Smooth muscle cell (in vitro differentiated cells): ENCODE results near the gene RTN4RL1. TPM values are rescaled to one million over a fixed set of nuclear protein-coding genes. Genes with fewer than 3 reads are reported as not detected.

ENCODE experiments used
- DNase-seq: peaks from one replicate; lab custom pipeline; 2025; ENCODE audit not compliant: unreplicated experiment; lab: John Stamatoyannopoulos, UW
- H2AFZ ChIP-seq: fragments of 200-600 bp; sonication (generic); 2 replicates; pipeline ENCODE4 v1.6.0; 2016; ENCODE audit warnings: antibody characterized with exemption, low read depth, mild to moderate bottlenecking
- H3F3A ChIP-seq: fragments of 200-600 bp; sonication (generic); 2 replicates; pipeline ENCODE4 v1.6.0; 2017; ENCODE audit warnings: antibody characterized with exemption, low read depth
- H3K27ac ChIP-seq: fragments of 200-600 bp; sonication (generic); 2 replicates; pipeline ENCODE4 v1.5.1; 2016; ENCODE audit warnings: low read depth, mild to moderate bottlenecking
- H3K27me3 ChIP-seq: fragments of 200-600 bp; sonication (generic); 2 replicates; pipeline ENCODE4 v1.6.1; 2016; ENCODE audit warnings: low read depth, mild to moderate bottlenecking
- H3K36me3 ChIP-seq: fragments of 200-600 bp; sonication (generic); 2 replicates; pipeline ENCODE4 v1.5.1; 2016; ENCODE audit warnings: low read depth
- H3K4me1 ChIP-seq: fragments of 200-600 bp; sonication (generic); 2 replicates; pipeline ENCODE4 v1.5.1; 2016; ENCODE audit warnings: low read depth
- H3K4me2 ChIP-seq: fragments of 200-600 bp; sonication (generic); 2 replicates; pipeline ENCODE4 v1.6.0; 2016; ENCODE audit warnings: mild to moderate bottlenecking
- H3K4me3 ChIP-seq: fragments of 200-600 bp; sonication (generic); 2 replicates; pipeline ENCODE4 v1.5.1; 2016; ENCODE audit warnings: mild to moderate bottlenecking
- H3K79me2 ChIP-seq: fragments of 200-600 bp; sonication (generic); 2 replicates; pipeline ENCODE4 v1.6.0; 2016; ENCODE audit warnings: low read depth, mild to moderate bottlenecking
- H3K9ac ChIP-seq: fragments of 200-600 bp; sonication (generic); 2 replicates; pipeline ENCODE4 v1.6.0; 2016; ENCODE audit warnings: low read depth
- H3K9me3 ChIP-seq: fragments of 200-600 bp; sonication (generic); replicated peaks from 2 replicates; pipeline ENCODE4 v1.5.1; 2016; ENCODE audit warnings: low read depth
- H4K20me1 ChIP-seq: fragments of 200-600 bp; sonication (generic); 2 replicates; pipeline ENCODE4 v1.6.0; 2016; ENCODE audit warnings: low read depth
- CTCF ChIP-seq: fragments of 200-600 bp; sonication (generic); IDR thresholded peaks from 2 replicates; pipeline ENCODE4 v1.5.1; 2017; ENCODE audit warnings: borderline replicate concordance, mild to moderate bottlenecking, antibody characterized with exemption; ENCODE audit not compliant: insufficient read depth, poor library complexity, severe bottlenecking
- WGBS: methylation state at CpG from one replicate; pipeline ENCODE4 v1.1.7; 2016; ENCODE audit warnings: low lambda C conversion rate; 5-methylcytosine and 5-hydroxymethylcytosine counted together
- polyA plus RNA-seq: library from polyadenylated mRNA; unstranded; fragments of >200 nt; fragmentation: Nextera tagmentation; extraction: Ambion mirVana; gene quantifications from 2 replicates; pipeline ENCODE4 v1.2.1, GENCODE V29; 2016
- total RNA-seq: library from RNA; depleted of rRNA; stranded (reverse); fragments of >200 nt; gene quantifications from 2 replicates; pipeline ENCODE4 v1.2.3, GENCODE V29; 2014

RTN4RL1 gene
- total and polyA plus RNA-seq, 2 experiments from 2014 or later = not detected

DNA sequence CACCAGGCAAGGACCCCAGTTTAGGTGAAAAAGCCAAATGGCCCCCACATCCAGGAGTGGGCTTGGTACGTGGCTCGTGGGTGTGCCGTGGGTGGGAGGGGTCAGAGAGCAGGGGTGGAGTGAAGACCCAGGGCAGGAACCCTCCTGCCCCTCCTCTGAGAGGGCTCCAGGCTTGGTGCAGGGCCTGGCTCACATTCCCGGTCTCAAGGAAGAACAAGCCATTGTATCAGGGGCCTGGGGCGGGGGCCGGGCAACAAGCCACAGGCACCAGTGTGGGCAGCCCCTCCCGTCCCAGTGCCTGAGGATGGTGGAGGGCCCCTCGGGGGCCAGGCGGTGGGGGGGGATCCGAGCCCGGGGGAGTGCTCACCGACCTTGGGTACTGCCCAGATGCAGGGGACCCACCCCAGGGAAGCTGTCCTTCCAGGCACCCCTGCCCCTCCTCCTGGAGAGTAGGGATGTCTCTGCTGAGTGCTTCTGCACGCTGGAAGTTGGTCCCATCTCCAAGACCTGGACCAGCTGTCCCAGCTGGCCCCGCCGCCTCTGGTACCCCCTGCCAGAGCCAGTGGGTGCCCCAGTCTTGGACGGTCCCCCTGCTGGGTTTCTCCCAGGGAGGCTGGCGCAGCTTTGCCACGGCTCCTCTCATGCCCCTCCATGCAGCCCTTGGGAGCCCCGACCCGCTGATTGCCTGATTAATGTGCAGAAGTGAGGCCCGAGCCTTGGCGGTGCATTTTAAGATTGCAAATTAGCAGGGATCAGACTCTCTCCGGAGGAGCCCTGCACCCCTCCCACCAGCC is 83.7 kb downstream of the RTN4RL1 start:
- H4K20me1 ChIP-seq = no peaks in the 10 kb centered on the region
- no peaks in the 10 kb centered on the region for H3F3A ChIP-seq
- H3K4me2 ChIP-seq = no peak overlapping the region
- no peak for TF ChIP-seq CTCF
- no peak overlapping the region for H3K4me3 ChIP-seq
- no peak overlapping the region for H3K27ac ChIP-seq
- no peaks in the 10 kb centered on the region for H3K9me3 ChIP-seq
- H3K27me3 ChIP-seq = no peaks in the 10 kb centered on the region
- no peaks in the 10 kb centered on the region for H3K36me3 ChIP-seq
- no peak overlapping the region for H3K9ac ChIP-seq
- peaks cover 8% of the 10 kb centered on the region for H3K4me1 ChIP-seq
- 89% methylated on average over 14 of the region's 23 CpGs for WGBS
- no peaks in the 10 kb centered on the region for H3K79me2 ChIP-seq
- no peak for DNase-seq
- H2AFZ ChIP-seq = no peak overlapping the region

GRCh38 chr17:1940810-1941185 is 84.3 kb downstream of the RTN4RL1 start:
- no peak for TF ChIP-seq CTCF
- H4K20me1 ChIP-seq = no peaks in the 10 kb centered on the region
- H2AFZ ChIP-seq = no peak overlapping the region
- no peak overlapping the region for H3K27ac ChIP-seq
- no peaks in the 10 kb centered on the region for H3K27me3 ChIP-seq
- H3K4me3 ChIP-seq = no peak overlapping the region
- no peaks in the 10 kb centered on the region for H3K36me3 ChIP-seq
- no peaks in the 10 kb centered on the region for H3K9me3 ChIP-seq
- no peaks in the 10 kb centered on the region for H3K79me2 ChIP-seq
- no peak overlapping the region for H3K9ac ChIP-seq
- DNase-seq = no peak
- H3K4me1 ChIP-seq = peaks cover 3% of the 10 kb centered on the region
- 61% methylated on average over 10 of the region's 10 CpGs for WGBS
- no peak overlapping the region for H3K4me2 ChIP-seq
- no peaks in the 10 kb centered on the region for H3F3A ChIP-seq

DNA sequence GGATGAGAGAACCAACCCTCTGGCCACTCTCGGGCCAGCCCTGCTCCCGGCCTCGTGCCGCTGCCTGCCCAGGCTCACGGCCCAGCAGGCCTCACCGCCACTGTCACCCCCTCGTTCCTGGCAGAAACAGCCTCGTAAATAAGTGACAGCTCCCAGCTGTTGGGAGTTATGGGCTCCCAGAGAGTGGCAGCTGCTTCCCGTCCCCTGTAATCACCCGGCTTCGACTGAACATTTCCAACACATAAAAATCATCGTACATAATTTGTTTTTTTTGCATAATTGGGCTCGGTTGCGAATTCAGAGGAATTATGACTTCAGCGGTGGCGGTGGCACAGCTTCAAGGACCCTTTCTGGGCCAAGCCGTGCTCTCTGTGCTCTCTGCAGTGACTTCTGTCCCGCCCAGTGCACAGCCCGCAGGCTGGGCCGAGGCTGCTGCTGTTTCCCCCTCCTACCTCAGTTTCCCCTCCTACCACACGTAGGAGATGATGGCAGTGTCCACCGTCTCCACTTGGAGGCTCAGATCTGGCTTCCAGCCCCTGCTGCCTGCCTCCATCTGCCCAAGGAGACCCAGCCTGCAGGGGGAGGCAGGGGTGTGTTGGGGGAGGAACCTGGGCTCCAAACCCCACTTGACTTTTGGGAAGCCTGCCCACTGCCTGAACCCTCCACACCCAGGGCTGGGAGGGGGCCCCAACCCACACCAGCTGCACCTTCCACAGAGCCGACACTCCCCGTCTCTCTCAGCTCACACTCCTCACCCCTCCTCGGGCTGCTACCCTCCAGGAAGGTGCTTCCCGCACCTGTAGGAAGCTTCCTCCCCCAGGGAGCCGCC is 84.9 kb downstream of the RTN4RL1 start:
- peak overlapping the region; percentile 49 for H2AFZ ChIP-seq
- H3K4me2 ChIP-seq = no peak overlapping the region
- no peaks in the 10 kb centered on the region for H3K36me3 ChIP-seq
- 59% methylated on average over 27 of the region's 27 CpGs for WGBS
- TF ChIP-seq CTCF = no peak
- no peaks in the 10 kb centered on the region for H3F3A ChIP-seq
- no peaks in the 10 kb centered on the region for H3K79me2 ChIP-seq
- no peaks in the 10 kb centered on the region for H3K4me1 ChIP-seq
- H3K9me3 ChIP-seq = no peaks in the 10 kb centered on the region
- DNase-seq = no peak
- no peak overlapping the region for H3K4me3 ChIP-seq
- no peaks in the 10 kb centered on the region for H3K27me3 ChIP-seq
- H4K20me1 ChIP-seq = no peaks in the 10 kb centered on the region
- H3K27ac ChIP-seq = no peak overlapping the region
- no peak overlapping the region for H3K9ac ChIP-seq
